T follicular helper cell (primary cell): ENCODE results near the gene EXOC6.
A peak's percentile ranks its signal among the peaks of the same experiment; 100 is the strongest.

ENCODE experiments used
- DNase-seq: peaks from one replicate; pipeline ENCODE4 v3.0.0-alpha.2; 2020; ENCODE audit warnings: low read depth
- total RNA-seq, 2 experiments: gene quantifications; one replicate each; lab custom pipeline; 2026; lab: John Stamatoyannopoulos, UW

EXOC6 gene
- 32.7 to 34.1 reads per million in 2 experiments for total RNA-seq

DNA sequence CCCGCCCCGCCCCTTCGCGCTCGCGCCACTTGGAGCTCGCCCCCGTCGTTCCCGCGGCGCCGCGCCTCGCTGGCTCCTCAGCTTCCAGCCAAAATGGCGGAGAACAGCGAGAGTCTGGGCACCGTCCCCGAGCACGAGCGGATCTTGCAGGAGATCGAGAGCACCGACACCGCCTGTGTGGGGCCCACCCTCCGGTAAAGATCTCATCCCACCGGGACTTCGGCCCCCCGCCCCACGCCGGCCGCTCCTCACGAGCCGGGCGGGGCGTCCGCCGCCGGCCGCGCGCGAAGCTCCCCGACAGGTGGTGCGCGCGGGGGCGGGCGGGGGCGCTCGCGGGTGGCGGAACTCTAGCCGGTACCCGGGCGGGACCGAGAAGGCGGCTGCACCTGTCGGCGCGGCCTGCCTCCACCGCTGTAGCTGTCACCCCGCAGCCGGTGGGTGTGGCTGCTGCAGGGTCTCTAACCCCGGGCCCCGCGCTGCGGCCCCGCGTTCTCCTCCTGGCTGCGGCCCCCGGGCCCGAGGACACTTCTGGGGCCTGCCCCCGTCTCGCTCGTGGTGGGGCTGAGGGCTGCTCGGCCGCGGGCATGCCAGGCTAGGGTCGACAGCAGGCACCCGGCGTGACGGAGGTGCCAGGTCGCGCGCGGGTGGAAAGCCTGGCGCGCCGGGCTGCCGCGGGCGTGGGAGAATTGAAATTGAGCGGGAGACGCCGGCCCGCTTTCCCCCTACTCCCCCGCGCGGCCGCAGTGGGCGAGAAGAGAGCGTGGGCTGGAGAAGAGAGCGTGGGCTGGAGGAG, at the start of gene EXOC6:
TSS of gene EXOC6 (plus strand) at position 80 of the 793 bp plus-strand sequence. CDS start at position 94, 14 bp downstream.
- DNase-seq: peak; percentile 79

DNA sequence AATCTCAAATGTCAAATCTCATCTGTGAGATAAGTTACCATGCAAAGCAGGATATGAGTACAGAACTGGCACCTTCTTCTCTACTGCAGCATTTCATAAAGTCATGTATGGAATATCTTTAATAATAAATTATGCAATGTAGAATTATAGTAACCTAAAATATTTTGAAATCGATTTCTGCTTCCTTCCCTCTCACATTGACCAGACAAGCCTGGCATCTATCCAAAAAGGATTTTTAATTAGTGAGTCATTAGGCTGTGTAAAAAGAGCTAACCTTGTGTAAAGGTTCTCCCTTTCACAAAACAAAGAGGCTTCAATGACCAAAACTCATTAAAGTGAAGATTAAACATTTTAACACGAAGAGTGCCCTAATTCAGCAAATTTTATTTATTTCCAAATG, 48.8 kb upstream of the EXOC6 start:
- no peak for DNase-seq

DNA sequence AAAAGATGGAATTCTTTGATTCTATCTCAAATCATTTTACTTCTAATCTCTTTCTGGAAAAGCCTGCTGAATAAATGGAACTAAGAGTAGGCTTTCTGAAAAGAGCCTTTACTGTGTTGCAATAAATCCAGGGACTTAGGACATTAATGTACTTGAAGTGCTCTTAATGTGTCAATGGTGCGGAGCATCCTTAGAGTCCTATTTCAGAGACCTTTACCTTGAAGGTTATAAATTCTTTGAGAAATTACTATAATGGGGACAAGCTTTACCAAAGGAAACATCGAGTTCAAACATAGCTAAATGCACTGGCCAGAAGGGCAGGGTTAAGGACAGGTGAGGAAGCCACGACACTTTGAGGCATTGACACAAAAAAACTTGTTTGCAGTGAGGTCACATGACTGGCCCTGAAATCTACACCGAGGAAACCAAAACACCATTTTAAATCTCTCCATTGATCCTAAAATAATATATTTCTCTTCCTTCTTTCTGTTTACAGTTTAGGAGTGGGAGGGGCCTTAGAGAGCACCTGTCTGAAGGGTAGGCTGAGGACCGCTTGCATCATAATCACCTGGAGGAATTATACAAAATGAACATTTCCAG, 48.1 kb upstream of the EXOC6 start:
- no peak for DNase-seq

GRCh38 chr10:92801978-92802872, 46.1 kb upstream of the EXOC6 start:
- no peak for DNase-seq

GRCh38 chr10:92809840-92810239, 38.5 kb upstream of the EXOC6 start:
- DNase-seq: no peak

DNA sequence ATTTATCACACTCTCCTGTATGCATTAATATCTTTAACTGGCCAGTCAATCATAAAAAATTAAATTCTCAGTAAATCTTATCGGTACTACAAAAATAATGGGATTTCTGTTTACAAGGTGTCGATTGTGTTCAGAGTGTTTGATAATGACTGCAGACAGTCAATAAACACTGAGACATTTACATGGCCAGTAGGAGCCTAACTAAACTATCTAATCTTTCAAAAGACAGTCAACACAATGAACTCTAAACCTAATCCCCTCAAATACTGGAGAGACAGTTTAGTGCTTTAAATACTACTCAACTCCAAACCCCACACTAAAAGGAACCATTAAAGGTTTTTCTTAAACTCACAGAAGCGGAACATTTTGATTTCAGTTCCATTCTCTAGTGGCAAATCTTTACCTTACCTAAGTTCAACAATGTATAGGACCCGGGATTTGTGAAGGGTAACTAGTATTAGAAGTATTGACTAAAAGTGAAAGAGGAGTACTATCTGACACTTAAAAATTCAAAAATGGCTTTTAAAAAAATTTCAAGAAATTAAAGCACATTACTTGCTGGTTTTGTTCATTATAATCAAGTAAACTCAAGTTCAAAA, 37.3 kb upstream of the EXOC6 start:
- DNase-seq: no peak

- DNase-seq: no peak
Measured at GRCh38 chr10:92811986-92812385, 36.3 kb upstream of the EXOC6 start.

GRCh38 chr10:92813979-92814378, 34.3 kb upstream of the EXOC6 start:
- DNase-seq: no peak

GRCh38 chr10:92814790-92815189, 33.5 kb upstream of the EXOC6 start:
- DNase-seq: no peak

GRCh38 chr10:92816091-92816531, 32.2 kb upstream of the EXOC6 start:
- no peak for DNase-seq

GRCh38 chr10:92822060-92822634, 26.2 kb upstream of the EXOC6 start:
- no peak for DNase-seq

DNA sequence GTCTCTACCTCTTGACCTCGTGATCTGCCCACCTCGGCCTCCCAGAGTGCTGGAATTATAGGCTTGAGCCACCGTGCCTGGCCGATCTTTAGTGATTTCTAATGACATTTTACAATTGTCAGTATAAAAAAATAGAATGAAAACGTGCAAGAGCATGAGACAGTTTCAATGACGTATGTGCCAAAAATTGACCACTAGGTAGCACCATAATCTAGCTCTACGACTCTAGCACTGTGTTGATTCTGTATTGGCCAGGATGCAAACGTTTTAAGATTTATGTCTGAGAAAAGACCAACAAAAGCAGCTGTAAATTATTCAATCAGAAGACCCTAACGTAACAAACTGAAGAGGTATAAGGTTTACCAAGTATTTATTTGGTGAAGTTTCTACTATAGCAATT, 25.4 kb upstream of the EXOC6 start:
- DNase-seq: no peak

GRCh38 chr10:92826061-92826460, 22.3 kb upstream of the EXOC6 start:
- no peak for DNase-seq

GRCh38 chr10:92826504-92826903, 21.8 kb upstream of the EXOC6 start:
- DNase-seq: no peak

GRCh38 chr10:92829042-92829785, 19.1 kb upstream of the EXOC6 start:
- no peak for DNase-seq

DNA sequence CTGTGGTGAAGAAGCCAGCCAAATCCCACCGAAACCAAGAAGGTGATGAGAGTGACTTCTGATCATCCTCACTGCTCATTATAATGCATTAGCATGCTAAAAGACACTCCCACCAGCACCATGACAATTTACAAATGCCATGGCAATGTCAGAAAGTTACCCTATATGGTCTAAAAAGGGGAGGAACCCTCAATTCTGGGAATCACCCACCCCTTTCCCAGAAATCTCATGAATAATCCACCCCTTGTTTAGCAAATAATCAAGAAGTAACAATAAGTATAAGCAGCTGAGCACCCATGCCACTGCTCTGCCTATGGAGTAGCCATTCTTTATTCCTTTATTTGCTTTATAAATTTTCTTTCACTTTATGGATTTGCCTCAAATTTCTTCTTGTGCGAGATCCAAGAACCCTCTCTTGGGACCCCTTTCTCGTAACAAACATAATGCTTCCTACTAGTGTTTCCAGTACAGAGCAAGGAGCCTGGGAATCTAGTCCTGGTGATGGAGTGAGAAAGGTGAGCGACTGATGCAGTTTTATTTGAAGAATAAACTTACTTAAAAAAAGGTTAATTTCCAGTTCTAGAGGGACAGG, 18.4 kb upstream of the EXOC6 start:
- no peak for DNase-seq

DNA sequence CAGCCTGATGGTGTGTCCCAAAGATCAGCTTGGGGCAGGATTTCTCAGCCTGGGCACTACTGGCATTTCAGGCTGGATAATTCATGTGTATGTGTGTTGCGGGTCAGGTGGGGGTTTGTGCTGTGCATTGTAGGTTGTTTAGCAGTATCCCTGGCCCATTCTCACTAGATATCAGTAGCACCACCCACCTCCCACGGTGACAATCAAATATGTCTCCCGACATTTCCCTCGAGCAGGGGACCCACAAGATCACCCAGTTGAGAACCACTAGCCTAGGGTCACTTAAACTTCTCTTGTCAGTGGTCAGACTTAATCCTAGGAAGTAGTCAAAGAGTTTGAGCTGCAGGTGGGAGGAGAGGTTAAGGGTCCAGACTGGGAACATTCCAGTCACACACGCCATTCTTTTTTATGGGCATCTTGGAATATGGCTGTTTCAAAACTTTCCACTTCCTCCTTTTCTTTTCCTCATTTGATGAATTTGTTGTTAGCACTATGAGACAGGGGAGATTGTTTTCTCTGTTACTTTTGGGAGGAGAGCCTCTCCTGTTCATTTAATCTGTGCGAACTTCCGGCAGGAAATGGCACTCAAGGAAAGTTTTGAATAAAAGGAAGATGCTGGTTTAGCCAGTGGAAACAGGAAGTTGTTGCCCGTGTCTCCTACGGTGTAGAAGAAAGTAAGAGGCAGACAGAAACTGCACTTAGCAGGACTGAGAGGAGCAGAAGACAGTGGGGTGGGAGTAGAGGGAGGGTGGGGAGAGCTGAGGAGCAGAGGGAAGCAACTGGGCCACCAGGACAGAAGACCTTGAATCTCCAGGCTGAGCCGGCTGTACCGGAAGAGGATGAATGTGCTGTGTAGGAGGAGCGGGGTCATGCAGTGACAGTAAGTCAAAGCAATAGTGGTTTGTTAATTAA, 17.6 kb upstream of the EXOC6 start:
- DNase-seq: no peak

DNA sequence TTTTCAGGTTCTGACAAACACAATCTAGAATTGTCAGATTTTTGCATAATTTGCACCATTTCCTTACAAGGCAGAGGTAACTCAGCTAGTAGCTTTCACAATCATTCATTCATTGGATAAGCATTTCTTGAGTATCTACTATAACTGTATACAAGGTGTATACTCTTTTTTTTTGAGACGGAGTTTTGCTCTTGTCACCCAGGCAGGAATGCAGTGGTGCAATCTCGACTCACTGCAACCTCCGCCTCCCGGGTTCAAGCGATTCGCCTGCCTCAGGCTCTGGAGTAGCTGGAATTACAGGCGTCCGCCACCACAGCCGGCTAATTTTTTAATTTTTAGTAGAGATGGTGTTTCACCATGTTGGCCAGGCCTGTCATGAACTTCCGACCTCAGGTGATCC, 16.2 kb upstream of the EXOC6 start:
- DNase-seq: no peak

DNA sequence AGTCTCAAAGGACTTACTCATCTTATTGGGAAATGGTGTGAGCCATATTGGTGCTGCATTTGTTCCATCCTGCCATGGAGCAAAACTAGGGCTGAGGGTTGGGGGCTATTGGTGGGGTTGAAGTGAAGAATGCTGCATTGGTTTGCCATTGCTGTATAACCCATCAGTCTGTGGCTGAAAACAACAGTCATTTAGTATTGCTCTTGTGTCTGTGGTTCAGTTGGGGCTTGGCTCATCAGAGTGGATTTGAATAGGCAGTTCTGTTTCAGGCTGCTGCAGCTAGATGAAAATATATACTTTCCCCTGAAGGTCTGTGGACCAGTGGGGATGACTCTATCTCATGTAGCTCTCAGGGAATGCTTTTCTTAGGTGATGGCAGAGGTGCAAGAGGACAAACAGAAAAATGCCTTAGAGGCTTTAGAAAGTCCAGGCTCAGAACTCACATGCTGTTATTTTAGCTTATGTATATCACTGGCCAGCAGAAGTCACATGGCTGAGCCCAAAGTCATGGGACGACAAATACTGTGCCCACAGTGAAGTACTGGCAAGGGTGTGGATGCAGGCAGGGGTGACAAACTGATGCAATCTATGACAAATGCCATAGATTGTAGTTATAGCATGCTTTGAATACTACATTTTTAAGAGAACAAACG, 15.2 kb upstream of the EXOC6 start:
- no peak for DNase-seq
